Measurements from ENCODE around the gene IL3. TPM values are rescaled to one million over a fixed set of nuclear protein-coding genes. Genes with fewer than 3 reads are reported as not detected.

Gene IL3
- not detected for total RNA-seq
- not detected for total RNA-seq (2013)

GRCh38 chr5:132060501-132061161 is at the start of gene IL3:
Gene IL3 (plus strand): TSS chr5:132060655. CDS start chr5:132060707, 52 bp downstream.
- intact Hi-C loops (cut with micrococcal nuclease): loop anchor here (5.0 kb wide), 1 partner anchor 42 kb away; no protein-coding TSS in a partner anchor
- 81% methylated on average over 16 of the region's 16 CpGs for WGBS (ENCODE audit: insufficient coverage)
- peaks cover 57% of the 10 kb centered on the region for H3K4me1 ChIP-seq (ENCODE audit: control insufficient read depth, insufficient read depth, low read length)
- no peaks in the 10 kb centered on the region for H3K9me3 ChIP-seq (ENCODE audit: control insufficient read depth, insufficient read depth, low read length)
- peaks cover 0 to 3% of the 10 kb centered on the region in 2 donors for H3K27me3 Mint-ChIP-seq (ENCODE audit: low read depth in 2 of 2)
- no peak within 1 kb of the TSS for H3K27ac ChIP-seq (ENCODE audit: low read length)
- no peak within 1 kb of the TSS for H3K4me3 ChIP-seq (ENCODE audit: low read length)
- H3K27me3 ChIP-seq (ENCODE audit: control insufficient read depth, insufficient read depth, low read length): no peaks in the 10 kb centered on the region
- DNase-seq (peak in 1 of 2 donors; percentile 4), ATAC-seq (no peak)
- H3K4me3 Mint-ChIP-seq: no peak within 1 kb of the TSS
- H3K36me3 Mint-ChIP-seq: no peaks in the 10 kb centered on the region
- no peaks in the 10 kb centered on the region for H3K9me3 Mint-ChIP-seq
- H3K27ac Mint-ChIP-seq: peak within 1 kb of the TSS in 1 of 2 donors; percentile 53
- TF ChIP-seq CTCF (IDR thresholded peaks at IDR 0.05): no peak
- H3K36me3 ChIP-seq (ENCODE audit: control insufficient read depth, insufficient read depth, low read length): no peaks in the 10 kb centered on the region
- H3K4me1 Mint-ChIP-seq: peaks cover 21 to 45% of the 10 kb centered on the region in 2 donors

GRCh38 chr5:132010989-132011621 is 49.4 kb upstream of the IL3 start:
- Mint-ChIP-seq H3K36me3 (no peaks in the 10 kb centered on the region), H3K4me1 (peaks cover 20 to 37% of the 10 kb centered on the region in 2 donors), H3K4me3 (peak overlapping the region; percentile 82), H3K9me3 (no peaks in the 10 kb centered on the region), H3K27me3 (ENCODE audit: low read depth in 2 of 2) (peaks cover 31 to 38% of the 10 kb centered on the region in 2 donors), H3K27ac (peak overlapping the region in 1 of 2 donors; percentile 71)
- no peaks in the 10 kb centered on the region for H3K9me3 ChIP-seq (ENCODE audit: control insufficient read depth, insufficient read depth, low read length)
- H3K27me3 ChIP-seq (ENCODE audit: control insufficient read depth, insufficient read depth, low read length): peaks cover 26% of the 10 kb centered on the region
- no peaks in the 10 kb centered on the region for H3K36me3 ChIP-seq (ENCODE audit: control insufficient read depth, insufficient read depth, low read length)
- no peak for TF ChIP-seq CTCF (IDR thresholded peaks at IDR 0.05)
- intact Hi-C loops (cut with micrococcal nuclease): loop anchor here (5.0 kb wide), 2 partner anchors 214 to 374 kb away; partner anchors contain the start of genes FNIP1 and RAPGEF6
- peak overlapping the region; percentile 38 for H3K4me3 ChIP-seq (ENCODE audit: low read length)
- DNase-seq: no peak
- ATAC-seq: peak in 2 of 3 donors; percentile 2 to 3
- H3K27ac ChIP-seq (ENCODE audit: low read length): no peak overlapping the region
- H3K4me1 ChIP-seq (ENCODE audit: control insufficient read depth, insufficient read depth, low read length): peaks cover 29% of the 10 kb centered on the region
- WGBS (ENCODE audit: insufficient coverage): 15% methylated on average over 46 of the region's 46 CpGs

GRCh38 chr5:132011622-132012343 is 48.7 kb upstream of the IL3 start, which contains the start of gene ACSL6:
Gene ACSL6 (minus strand): TSS chr5:132011658. CDS start chr5:132011553, 105 bp downstream.
- Histone ChIP-seq H3K4me1 (ENCODE audit: control insufficient read depth, insufficient read depth, low read length) (peaks cover 29% of the 10 kb centered on the region), H3K27me3 (ENCODE audit: control insufficient read depth, insufficient read depth, low read length) (peaks cover 26% of the 10 kb centered on the region), H3K27ac (ENCODE audit: low read length) (no peak within 1 kb of the TSS), H3K9me3 (ENCODE audit: control insufficient read depth, insufficient read depth, low read length) (no peaks in the 10 kb centered on the region), H3K36me3 (ENCODE audit: control insufficient read depth, insufficient read depth, low read length) (no peaks in the 10 kb centered on the region), H3K4me3 (ENCODE audit: low read length) (peak within 1 kb of the TSS; percentile 38)
- H3K36me3 Mint-ChIP-seq: no peaks in the 10 kb centered on the region
- intact Hi-C loops (cut with micrococcal nuclease): loop anchor here (5.0 kb wide), 2 partner anchors 214 to 374 kb away; partner anchors contain the start of genes FNIP1 and RAPGEF6
- no peaks in the 10 kb centered on the region for H3K9me3 Mint-ChIP-seq
- peaks cover 20 to 37% of the 10 kb centered on the region in 2 donors for H3K4me1 Mint-ChIP-seq
- H3K27me3 Mint-ChIP-seq (ENCODE audit: low read depth in 2 of 2): peaks cover 38% of the 10 kb centered on the region in 2 donors
- TF ChIP-seq CTCF (IDR thresholded peaks at IDR 0.05): no peak
- DNase-seq: peak; percentile 50 to 68
- 4% methylated on average over 63 of the region's 63 CpGs for WGBS (ENCODE audit: insufficient coverage)
- ATAC-seq: peak; percentile 69 to 75 (median 73)
- peak within 1 kb of the TSS; percentile 82 for H3K4me3 Mint-ChIP-seq
- peak within 1 kb of the TSS in 1 of 2 donors; percentile 71 for H3K27ac Mint-ChIP-seq
